ENCODE results near the gene NT5DC1.

Gene NT5DC1

DNA sequence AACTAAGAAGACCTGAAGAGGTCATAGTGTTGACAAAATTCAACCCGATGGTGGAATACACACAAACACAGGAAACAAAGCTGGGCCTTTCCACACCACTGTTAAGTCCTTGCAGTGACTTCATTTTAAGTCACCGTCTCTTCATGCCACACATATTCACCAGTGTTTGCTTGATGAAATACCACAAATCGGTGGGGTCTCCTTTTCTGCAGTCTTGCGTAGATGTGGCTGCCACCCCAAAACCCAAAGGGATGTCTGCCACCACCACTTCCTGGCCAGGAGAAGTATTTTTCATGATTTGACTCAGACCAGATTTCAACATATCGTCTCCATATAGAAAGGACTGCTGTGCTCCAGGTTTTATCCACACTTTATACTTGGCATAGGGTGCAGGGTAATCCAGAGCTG, 36.3 kb downstream of the NT5DC1 start:
- Histone ChIP-seq H3K27me3 (ENCODE audit: control insufficient read depth in 1 of 2, insufficient read depth in 2 of 2, low read length in 2 of 2) (no peaks in the 10 kb centered on the region), H3K9me3 (ENCODE audit: control insufficient read depth in 2 of 2, low read length in 2 of 2) (no peaks in the 10 kb centered on the region), H3K9ac (ENCODE audit: low read length in 2 of 2) (no peak overlapping the region), H3K4me1 (ENCODE audit: control insufficient read depth, insufficient read depth, low read length) (no peaks in the 10 kb centered on the region), H3K27ac (ENCODE audit: low read length) (no peak overlapping the region), H3K4me3 (ENCODE audit: low read length in 2 of 2) (no peak overlapping the region), H3K36me3 (ENCODE audit: control insufficient read depth in 2 of 2, insufficient read depth in 2 of 2, low read length in 2 of 2) (peaks cover 0 to 5% of the 10 kb centered on the region in 2 donors)

DNA sequence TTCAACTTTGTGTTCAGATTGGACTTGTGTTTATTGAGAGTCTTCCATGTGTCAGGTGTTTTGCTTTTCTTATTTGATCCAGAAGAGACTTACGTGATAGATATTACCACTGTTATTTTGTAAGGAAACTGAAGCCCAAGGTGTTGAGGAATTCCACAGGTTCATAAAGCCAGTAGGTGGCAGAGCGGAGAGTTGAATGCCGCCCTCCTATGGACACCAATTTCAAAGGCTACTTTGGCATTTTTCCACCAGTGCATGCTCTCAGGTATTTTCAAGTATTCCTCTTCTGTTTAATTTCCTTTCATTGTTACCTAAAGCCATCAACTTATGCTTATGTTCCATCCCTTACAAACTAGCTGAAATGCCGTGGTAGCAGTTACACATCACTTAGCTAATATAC, 39.3 kb downstream of the NT5DC1 start:
- Histone ChIP-seq H3K27me3 (ENCODE audit: control insufficient read depth in 1 of 2, insufficient read depth in 2 of 2, low read length in 2 of 2) (no peaks in the 10 kb centered on the region), H3K4me3 (ENCODE audit: low read length in 2 of 2) (no peak overlapping the region), H3K36me3 (ENCODE audit: control insufficient read depth in 2 of 2, insufficient read depth in 2 of 2, low read length in 2 of 2) (peaks cover 0 to 5% of the 10 kb centered on the region in 2 donors), H3K4me1 (ENCODE audit: control insufficient read depth, insufficient read depth, low read length) (no peaks in the 10 kb centered on the region), H3K9ac (ENCODE audit: low read length in 2 of 2) (no peak overlapping the region), H3K9me3 (ENCODE audit: control insufficient read depth in 2 of 2, low read length in 2 of 2) (no peaks in the 10 kb centered on the region), H3K27ac (ENCODE audit: low read length) (no peak overlapping the region)

DNA sequence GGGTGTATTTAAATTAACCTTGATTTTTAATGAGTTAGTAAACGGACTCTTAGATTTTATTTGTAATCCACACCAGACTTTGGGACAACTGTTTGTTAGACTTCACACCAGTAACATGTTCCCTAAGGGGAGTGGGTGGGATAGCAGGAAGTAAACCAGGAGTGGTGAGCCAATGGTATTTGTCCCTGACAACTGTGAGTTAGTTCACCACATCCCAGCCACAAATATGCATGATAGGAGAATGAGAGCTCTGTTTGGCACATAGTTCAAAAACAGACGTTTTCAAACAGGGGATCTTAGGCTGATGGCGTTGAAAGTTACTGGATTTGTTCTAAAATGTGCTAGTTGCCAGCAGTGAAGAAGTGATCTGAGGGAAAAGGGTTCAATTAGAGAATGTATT, 44.0 kb downstream of the NT5DC1 start:
- no peaks in the 10 kb centered on the region for H3K27me3 ChIP-seq (ENCODE audit: control insufficient read depth in 1 of 2, insufficient read depth in 2 of 2, low read length in 2 of 2)
- no peak overlapping the region for H3K27ac ChIP-seq (ENCODE audit: low read length)
- H3K9ac ChIP-seq (ENCODE audit: low read length in 2 of 2) = no peak overlapping the region

DNA sequence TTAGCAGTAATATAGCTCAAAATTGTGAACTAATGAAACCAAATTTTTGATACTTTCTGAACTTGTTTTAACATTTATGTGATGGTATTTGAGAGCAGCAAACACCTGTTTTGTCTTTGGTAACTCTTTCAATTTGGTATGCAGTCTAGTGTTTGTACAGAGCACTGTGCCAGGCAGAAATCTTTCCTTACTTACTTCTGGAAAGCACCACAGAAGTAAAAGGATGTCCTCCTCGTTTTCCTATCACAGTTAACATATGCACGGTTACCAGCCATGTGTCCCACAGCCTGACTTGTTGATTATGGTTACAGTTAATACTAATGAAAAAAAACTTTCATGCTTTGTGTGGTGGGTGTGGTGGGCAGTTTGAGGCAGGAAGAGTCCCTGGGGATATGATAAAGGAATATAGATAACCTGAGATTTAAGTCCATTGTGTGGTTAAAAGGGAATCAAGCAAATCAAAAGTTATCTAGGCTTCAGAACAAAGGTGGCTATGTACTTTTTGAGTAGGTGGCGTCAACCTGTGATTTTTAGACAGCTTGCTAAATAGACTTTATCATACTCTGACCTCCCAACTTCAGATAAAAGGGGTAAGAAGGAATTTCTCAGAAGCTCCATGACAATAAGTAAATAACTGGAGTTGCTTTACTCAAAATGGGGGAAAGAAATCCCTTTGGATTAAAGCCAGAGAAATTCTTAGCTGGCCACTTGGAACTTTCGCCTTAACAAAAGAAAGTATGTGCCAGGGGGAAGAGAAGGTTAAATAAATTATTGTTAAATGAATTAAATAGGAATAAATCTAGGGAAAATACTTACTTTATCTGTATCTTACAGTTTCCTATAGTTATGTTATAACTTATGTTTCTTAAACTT, 45.4 kb downstream of the NT5DC1 start:
- Histone ChIP-seq H3K36me3 (ENCODE audit: control insufficient read depth in 2 of 2, insufficient read depth in 2 of 2, low read length in 2 of 2) (no peaks in the 10 kb centered on the region), H3K4me3 (ENCODE audit: low read length in 2 of 2) (no peak overlapping the region), H3K4me1 (ENCODE audit: control insufficient read depth, insufficient read depth, low read length) (no peaks in the 10 kb centered on the region), H3K27me3 (ENCODE audit: control insufficient read depth in 1 of 2, insufficient read depth in 2 of 2, low read length in 2 of 2) (no peaks in the 10 kb centered on the region), H3K27ac (ENCODE audit: low read length) (no peak overlapping the region), H3K9me3 (ENCODE audit: control insufficient read depth in 2 of 2, low read length in 2 of 2) (no peaks in the 10 kb centered on the region), H3K9ac (ENCODE audit: low read length in 2 of 2) (no peak overlapping the region)

More for the DNA sequence above, 44.0 kb downstream of the NT5DC1 start:
- no peaks in the 10 kb centered on the region for H3K4me1 ChIP-seq (ENCODE audit: control insufficient read depth, insufficient read depth, low read length)
- no peak overlapping the region for H3K4me3 ChIP-seq (ENCODE audit: low read length in 2 of 2)
- H3K36me3 ChIP-seq (ENCODE audit: control insufficient read depth in 2 of 2, insufficient read depth in 2 of 2, low read length in 2 of 2) = no peaks in the 10 kb centered on the region
- H3K9me3 ChIP-seq (ENCODE audit: control insufficient read depth in 2 of 2, low read length in 2 of 2) = no peaks in the 10 kb centered on the region

DNA sequence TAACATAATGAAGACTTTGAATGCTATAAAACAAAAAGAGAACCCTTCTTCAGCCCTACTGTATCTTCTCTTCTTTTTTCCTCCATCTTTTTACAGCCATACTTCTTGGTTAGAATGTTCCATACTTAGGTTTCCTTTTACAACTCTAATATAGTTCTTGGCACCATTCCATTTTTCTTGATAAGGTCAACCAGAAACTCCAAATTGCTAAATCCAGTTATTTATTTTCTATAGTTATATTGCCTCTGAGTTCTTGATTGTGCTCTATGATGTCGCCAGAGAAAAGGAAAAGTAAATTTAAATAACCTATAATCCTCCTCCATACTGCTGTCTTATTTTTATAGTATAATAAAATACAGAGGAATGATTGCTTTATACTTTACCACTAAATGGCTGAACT, 52.0 kb downstream of the NT5DC1 start:
- H3K9ac ChIP-seq (ENCODE audit: low read length in 2 of 2) = no peak overlapping the region
- H3K27ac ChIP-seq (ENCODE audit: low read length) = no peak overlapping the region
- H3K4me1 ChIP-seq (ENCODE audit: control insufficient read depth, insufficient read depth, low read length) = no peaks in the 10 kb centered on the region
- H3K9me3 ChIP-seq (ENCODE audit: control insufficient read depth in 2 of 2, low read length in 2 of 2) = no peaks in the 10 kb centered on the region
- H3K4me3 ChIP-seq (ENCODE audit: low read length in 2 of 2) = no peak overlapping the region
- no peaks in the 10 kb centered on the region for H3K27me3 ChIP-seq (ENCODE audit: control insufficient read depth in 1 of 2, insufficient read depth in 2 of 2, low read length in 2 of 2)
- H3K36me3 ChIP-seq (ENCODE audit: control insufficient read depth in 2 of 2, insufficient read depth in 2 of 2, low read length in 2 of 2) = no peaks in the 10 kb centered on the region

DNA sequence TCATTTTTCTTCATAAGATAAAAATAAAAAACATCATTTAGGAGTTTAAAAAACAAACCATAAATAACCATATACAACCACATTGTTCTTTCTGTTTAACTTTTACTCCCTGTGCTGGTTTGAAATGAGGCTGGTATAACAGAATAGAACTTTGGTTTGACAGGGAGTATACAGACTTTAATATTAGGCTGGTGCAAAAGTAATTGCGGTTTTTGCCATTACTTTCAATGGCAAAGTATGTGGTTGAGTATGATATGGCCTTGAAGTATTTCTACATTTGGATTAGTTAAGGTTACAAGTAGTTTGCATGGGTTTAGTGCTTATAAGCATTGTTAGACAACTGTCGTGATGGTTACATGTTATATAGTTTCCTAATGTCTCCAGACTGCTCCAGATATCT, 54.2 kb downstream of the NT5DC1 start:
- no peaks in the 10 kb centered on the region for H3K36me3 ChIP-seq (ENCODE audit: control insufficient read depth in 2 of 2, insufficient read depth in 2 of 2, low read length in 2 of 2)
- H3K27me3 ChIP-seq (ENCODE audit: control insufficient read depth in 1 of 2, insufficient read depth in 2 of 2, low read length in 2 of 2) = no peaks in the 10 kb centered on the region
- no peaks in the 10 kb centered on the region for H3K9me3 ChIP-seq (ENCODE audit: control insufficient read depth in 2 of 2, low read length in 2 of 2)
- H3K4me3 ChIP-seq (ENCODE audit: low read length in 2 of 2) = no peak overlapping the region
- no peak overlapping the region for H3K9ac ChIP-seq (ENCODE audit: low read length in 2 of 2)
- H3K27ac ChIP-seq (ENCODE audit: low read length) = no peak overlapping the region
- H3K4me1 ChIP-seq (ENCODE audit: control insufficient read depth, insufficient read depth, low read length) = no peaks in the 10 kb centered on the region

DNA sequence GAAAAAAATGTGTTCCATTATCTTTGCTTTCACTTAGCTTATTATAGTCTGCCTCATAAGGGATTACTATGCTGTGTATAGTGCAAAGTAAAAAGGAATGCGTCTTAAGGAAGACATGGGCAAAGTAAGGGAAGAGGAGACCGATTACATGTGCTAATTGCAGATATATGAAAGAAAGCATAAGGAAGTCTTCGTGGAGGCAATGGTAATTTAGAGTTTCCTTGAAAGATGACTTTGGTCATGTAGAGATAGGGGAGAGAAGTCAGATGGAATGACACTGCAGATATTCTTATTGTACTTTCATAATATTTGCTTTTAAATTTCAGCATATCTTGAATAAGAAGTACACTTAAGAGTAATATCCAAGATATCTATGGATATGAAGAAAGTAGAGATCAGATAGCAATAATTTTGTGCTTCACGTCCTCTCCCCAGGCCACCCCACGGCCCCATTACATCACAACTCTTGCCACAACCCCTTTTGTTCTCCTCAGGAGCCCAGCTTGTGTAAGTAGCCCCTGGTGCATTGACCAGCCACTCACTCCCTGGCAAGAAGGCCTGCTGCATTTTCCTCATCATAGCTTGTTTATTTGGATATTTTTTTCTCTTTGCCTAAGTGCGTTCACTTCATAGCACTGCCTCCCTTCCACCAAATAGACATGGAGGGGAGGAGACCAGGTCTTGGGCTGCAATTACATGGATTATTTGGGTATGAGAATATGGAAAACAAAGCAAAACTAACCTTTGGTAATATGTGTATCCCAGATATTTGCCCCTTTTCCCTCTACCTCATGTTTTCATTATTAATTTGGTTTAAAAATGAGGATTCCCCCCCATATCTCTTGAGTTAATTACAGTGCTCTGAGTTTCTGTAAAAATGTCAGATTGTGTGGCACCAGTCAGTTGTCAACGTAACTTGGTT, 56.0 kb downstream of the NT5DC1 start:
- no peak overlapping the region for H3K9ac ChIP-seq (ENCODE audit: low read length in 2 of 2)
- no peaks in the 10 kb centered on the region for H3K36me3 ChIP-seq (ENCODE audit: control insufficient read depth in 2 of 2, insufficient read depth in 2 of 2, low read length in 2 of 2)
- H3K4me1 ChIP-seq (ENCODE audit: control insufficient read depth, insufficient read depth, low read length) = no peaks in the 10 kb centered on the region
- H3K4me3 ChIP-seq (ENCODE audit: low read length in 2 of 2) = no peak overlapping the region
- H3K27me3 ChIP-seq (ENCODE audit: control insufficient read depth in 1 of 2, insufficient read depth in 2 of 2, low read length in 2 of 2) = no peaks in the 10 kb centered on the region
- no peaks in the 10 kb centered on the region for H3K9me3 ChIP-seq (ENCODE audit: control insufficient read depth in 2 of 2, low read length in 2 of 2)
- H3K27ac ChIP-seq (ENCODE audit: low read length) = no peak overlapping the region

DNA sequence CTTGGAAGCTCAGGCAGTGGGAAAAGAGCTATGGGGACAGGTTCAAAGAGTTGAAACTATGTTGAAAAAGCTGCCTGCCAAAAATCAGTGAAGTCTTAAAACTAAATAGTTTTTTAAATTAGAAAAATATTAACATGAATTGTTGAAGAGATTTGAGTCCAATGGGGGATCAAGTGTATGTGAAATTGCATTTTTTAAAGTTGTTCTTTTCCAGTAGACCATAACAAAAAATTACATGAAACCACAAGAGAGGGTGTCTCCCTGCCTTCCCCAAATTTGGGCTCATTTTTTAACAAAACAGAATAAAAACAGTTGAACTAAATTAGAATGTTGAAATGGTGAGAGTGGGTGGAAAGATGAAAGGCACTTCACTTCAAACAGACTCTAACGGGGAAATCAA, 56.7 kb downstream of the NT5DC1 start:
- Histone ChIP-seq H3K9me3 (ENCODE audit: control insufficient read depth in 2 of 2, low read length in 2 of 2) (no peaks in the 10 kb centered on the region), H3K4me1 (ENCODE audit: control insufficient read depth, insufficient read depth, low read length) (no peaks in the 10 kb centered on the region), H3K27ac (ENCODE audit: low read length) (no peak overlapping the region), H3K4me3 (ENCODE audit: low read length in 2 of 2) (no peak overlapping the region), H3K27me3 (ENCODE audit: control insufficient read depth in 1 of 2, insufficient read depth in 2 of 2, low read length in 2 of 2) (no peaks in the 10 kb centered on the region), H3K36me3 (ENCODE audit: control insufficient read depth in 2 of 2, insufficient read depth in 2 of 2, low read length in 2 of 2) (no peaks in the 10 kb centered on the region), H3K9ac (ENCODE audit: low read length in 2 of 2) (no peak overlapping the region)

DNA sequence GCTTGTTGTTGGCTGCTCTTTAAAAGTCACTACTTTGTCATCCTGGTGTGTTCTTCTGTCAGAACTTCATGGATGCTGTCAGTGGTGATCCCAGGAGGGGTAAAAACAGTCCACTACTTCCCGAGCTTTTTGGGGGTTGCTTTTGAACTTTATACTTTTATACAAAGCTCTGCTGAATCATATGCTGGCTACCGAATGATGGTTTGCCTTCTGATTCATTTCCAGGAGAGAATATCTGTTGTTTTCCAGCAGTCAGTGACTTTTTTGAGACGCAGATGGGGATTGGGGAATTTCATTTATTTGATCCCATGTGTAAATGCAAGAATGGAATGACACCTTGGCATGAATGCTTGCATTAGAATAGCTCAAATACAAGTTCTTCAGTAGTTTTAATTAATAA, 58.0 kb downstream of the NT5DC1 start:
- Histone ChIP-seq H3K4me1 (ENCODE audit: control insufficient read depth, insufficient read depth, low read length) (no peaks in the 10 kb centered on the region), H3K36me3 (ENCODE audit: control insufficient read depth in 2 of 2, insufficient read depth in 2 of 2, low read length in 2 of 2) (no peaks in the 10 kb centered on the region), H3K9ac (ENCODE audit: low read length in 2 of 2) (no peak overlapping the region), H3K27ac (ENCODE audit: low read length) (no peak overlapping the region), H3K27me3 (ENCODE audit: control insufficient read depth in 1 of 2, insufficient read depth in 2 of 2, low read length in 2 of 2) (no peaks in the 10 kb centered on the region), H3K4me3 (ENCODE audit: low read length in 2 of 2) (no peak overlapping the region), H3K9me3 (ENCODE audit: control insufficient read depth in 2 of 2, low read length in 2 of 2) (no peaks in the 10 kb centered on the region)

DNA sequence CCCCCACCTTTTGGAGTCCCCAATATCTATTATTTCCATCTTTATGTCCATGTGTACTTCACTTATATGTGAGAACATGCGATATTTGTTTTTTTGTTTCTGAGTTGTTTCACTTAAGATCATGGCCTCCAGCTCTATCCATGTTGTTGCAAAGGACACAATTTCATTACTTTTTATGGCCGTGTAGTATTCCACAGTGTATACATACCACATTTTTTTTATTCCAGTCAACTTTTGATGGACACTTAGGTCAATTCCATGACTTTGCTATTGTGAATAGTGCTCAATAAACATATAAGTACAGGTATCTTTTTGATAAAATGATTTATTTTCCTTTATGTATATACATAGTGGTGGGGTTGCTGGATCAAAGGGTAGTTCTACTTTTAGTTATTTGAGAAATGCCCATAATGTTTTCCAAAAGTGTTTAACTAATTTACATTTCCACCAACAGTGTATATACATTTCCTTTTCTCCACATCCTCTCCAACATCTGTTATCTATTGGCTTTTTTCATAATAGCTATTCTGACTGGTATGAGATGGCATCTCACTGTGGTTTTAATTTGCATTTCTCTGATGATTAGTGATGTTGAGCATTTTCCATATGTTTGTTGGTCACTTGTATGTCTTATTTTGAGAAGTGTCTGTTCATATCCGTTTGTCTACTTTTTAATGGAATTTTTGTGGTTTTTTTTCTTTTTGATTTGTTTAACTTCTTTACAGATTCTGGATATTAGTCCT, 59.3 kb downstream of the NT5DC1 start:
- H3K27me3 ChIP-seq (ENCODE audit: control insufficient read depth in 1 of 2, insufficient read depth in 2 of 2, low read length in 2 of 2) = no peaks in the 10 kb centered on the region
- H3K9me3 ChIP-seq (ENCODE audit: control insufficient read depth in 2 of 2, low read length in 2 of 2) = no peaks in the 10 kb centered on the region
- H3K36me3 ChIP-seq (ENCODE audit: control insufficient read depth in 2 of 2, insufficient read depth in 2 of 2, low read length in 2 of 2) = no peaks in the 10 kb centered on the region
- H3K27ac ChIP-seq (ENCODE audit: low read length) = no peak overlapping the region
- H3K4me1 ChIP-seq (ENCODE audit: control insufficient read depth, insufficient read depth, low read length) = no peaks in the 10 kb centered on the region
- no peak overlapping the region for H3K4me3 ChIP-seq (ENCODE audit: low read length in 2 of 2)
- H3K9ac ChIP-seq (ENCODE audit: low read length in 2 of 2) = no peak overlapping the region

Data from stomach smooth muscle (tissue), 2 donors.